Activated T-cell treated with anti-CD3 and anti-CD28 coated beads for 4 hours (primary cell): ENCODE measurements around the gene EGF.
"Not testable (repeated sequence)": the region's sequence is repeated elsewhere in the genome, so short reads cannot be mapped to it uniquely, and the experiment has no call there.

Source experiments
- DNase-seq: peaks from one replicate; pipeline ENCODE4 v3.0.0-alpha.2; 2020

EGF gene

GRCh38 chr4:109912706-109913595, at the start of gene EGF:
Gene EGF, plus strand, starts transcription at chr4:109912883. Its CDS starts 453 bp downstream, at chr4:109913336.
- DNase-seq = no peak

DNA sequence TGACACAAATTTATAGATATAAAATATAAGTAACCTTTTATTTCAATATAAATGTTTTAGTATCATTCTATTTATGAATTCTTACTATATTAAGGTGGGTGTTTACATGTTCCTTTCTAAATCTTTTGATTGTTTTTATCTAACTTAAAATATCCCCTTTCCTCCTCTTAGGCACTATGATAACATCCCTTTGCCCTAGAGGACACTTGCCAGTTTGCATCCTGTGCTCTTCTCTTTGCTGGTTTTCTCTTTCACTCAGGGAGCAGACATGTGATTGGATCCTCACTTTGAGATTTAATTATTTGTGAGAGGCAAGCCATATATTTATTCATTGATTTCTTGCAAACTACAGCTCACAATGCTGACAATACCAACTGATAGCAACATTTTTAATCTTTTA, 48.5 kb upstream of the EGF start:
- DNase-seq = no peak

- DNase-seq = no peak
Observed at GRCh38 chr4:109870061-109870460, 42.6 kb upstream of the EGF start.

DNA sequence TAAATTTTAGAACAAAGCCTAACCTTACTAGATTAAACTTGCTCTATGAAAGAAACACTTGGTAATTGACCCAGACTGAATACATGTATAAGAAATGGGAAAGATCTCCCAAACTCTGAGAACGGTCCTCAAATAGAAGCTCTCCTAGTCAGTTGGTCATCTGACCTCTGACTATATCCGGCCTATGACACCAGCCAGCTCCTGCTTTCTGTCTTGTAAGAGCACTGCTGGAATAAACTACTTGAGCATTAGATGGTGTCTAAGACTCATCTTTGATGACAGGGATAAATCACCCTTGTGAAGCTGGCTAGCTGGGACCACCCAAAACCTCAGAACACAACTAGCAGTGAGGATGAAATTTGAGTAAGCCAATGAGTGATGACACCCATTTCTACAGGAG, 40.6 kb upstream of the EGF start:
- DNase-seq = no peak

DNA sequence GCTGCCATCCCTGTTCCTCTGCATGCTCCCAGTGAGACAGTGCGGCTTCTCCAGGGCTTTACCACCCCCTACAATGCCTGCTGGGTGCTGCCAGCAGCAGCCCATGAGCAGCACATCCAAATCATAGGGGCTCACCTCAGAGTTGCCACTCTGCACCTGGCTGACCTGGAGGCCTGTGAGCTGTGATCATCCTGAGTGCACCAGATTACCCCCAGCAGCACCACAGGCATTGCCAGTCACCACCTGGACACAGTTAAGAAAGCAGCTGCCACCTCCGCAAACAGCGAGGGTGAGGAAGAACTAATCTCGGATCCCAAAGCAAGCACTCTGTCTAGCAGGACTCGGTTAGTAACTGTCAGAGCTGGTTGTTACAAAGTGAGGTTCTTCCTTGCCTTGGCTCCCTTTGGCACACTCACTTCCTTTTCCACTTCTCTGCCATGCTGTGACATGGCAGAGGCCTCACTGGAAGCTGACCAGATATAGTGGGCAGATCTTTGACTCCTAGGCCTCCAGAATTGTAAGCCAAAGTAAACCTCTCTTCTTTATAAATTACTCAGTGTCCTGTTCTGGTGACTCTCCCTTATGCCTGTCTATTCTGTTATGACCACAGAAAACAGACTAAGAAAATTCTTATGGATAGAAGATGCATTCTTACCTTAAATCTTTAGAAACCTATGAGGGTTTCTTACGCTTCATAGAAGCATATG, 39.6 kb upstream of the EGF start:
- DNase-seq = no peak

DNA sequence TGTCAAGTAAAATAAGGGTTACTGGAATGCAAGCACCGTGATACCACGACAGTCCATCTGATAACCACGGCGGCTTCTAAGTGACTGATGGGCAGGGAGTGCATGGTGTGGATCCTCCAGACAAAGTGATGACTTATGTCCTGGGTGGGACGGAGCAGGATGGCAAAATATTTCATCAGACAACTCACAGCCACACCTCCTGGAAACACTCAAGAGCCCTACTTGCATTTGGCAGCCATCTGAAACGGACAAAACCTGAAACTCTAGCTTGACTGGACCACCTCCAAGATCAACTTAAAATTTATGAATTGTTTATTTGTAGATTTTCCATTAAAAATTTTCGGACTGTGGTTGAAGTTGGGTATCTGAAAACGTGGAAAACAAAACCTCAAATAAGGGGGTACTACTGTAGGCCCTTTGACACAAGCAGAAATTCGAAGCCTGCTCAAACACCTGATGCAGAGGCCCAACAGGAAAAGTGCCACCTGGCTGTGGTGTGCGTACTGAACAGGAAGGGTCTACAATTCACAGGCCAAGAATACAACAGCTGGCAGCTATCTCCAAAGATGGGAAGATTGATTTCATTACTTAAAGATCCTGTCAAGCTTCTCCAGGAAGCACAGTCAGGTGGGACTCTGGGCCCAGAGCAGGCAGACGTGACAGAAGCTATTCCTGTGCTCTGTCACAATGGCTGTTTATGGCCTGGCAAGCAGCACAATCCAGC, 38.7 kb upstream of the EGF start:
- no peak for DNase-seq

DNA sequence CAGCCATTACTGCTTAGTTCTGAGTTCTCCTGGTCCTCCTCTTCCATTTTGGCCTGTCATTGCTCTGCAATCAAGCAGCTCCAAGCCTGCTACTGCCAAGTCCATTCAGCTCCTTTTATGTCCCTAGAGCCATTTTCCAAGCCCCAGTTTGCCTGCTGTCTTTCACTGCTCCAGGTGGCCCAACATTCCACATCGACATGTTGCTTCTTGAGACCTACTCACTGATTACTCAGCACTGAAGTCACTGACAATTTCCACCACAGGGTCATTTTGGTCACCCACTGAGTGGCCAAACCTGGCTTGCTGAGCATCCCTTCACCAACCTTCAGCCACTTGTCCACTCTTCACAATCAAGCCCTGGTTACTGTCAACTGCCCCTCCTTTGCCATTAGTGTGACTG, 37.6 kb upstream of the EGF start:
- no peak for DNase-seq

DNA sequence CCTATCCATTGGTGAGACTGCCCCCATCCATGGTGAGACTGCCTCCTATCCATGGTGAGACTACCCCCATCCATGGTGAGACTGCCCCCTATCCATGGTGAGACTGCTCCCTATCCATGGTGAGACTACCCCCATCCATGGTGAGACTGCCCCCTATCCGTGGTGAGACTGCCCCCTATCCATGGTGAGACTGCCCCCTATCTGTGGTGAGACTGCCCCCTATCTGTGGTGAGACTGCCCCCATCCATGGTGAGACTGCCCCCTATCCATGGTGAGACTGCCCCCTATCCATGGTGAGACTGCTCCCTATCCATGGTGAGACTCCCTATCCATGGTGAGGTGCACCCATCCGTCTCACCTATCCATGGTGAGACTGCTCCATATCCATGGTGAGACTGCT, 37.1 kb upstream of the EGF start:
- not testable (repeated sequence) for DNase-seq

DNA sequence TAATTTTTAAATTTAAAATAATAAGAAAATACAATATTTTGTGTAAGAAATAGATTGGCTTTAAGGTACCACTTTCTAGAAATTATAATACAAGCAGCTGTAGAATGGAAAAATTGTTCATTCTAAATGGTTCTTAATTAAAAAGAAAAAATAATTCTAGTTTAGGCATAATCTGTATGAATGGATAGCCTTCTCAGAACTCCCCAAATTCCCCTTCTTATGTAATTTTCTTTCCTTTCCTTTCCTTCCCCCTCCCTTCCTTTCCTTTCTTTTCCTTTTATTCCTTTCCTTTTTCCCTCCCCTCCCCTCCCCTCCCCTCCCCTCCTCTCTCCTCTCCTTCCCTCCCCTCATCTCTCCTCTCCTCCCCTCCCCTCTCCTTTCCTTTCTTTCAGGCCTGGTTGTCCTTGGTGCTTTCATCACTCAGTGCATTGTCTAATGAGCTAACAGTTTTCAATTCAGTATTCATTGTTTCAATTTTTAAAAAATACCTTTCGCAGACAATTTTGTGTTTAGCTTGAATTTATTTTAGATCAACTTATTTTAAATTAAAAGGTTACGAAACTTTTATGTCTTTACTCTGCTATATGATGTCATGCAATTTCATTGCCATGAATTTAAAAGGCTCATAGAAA, 35.9 kb upstream of the EGF start:
- DNase-seq = no peak

DNA sequence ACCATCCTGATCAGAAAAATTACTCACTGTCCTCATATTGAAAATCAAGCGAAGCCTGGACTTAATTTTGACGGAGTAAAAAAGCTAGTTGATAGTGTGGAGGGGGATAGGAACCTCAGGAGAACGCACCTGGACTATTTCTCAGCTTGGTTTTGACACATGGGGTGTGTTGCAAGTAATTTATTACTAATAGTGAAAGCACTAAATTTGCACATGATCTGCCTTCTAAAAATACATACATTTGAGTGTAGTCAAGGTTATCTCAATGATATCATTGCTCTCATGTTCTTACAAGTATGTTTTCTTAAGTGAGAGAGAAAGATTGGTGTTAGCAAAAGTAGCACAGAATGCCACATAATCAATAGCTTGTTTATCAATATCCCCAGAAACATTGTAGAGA, 35.3 kb upstream of the EGF start:
- no peak for DNase-seq

DNA sequence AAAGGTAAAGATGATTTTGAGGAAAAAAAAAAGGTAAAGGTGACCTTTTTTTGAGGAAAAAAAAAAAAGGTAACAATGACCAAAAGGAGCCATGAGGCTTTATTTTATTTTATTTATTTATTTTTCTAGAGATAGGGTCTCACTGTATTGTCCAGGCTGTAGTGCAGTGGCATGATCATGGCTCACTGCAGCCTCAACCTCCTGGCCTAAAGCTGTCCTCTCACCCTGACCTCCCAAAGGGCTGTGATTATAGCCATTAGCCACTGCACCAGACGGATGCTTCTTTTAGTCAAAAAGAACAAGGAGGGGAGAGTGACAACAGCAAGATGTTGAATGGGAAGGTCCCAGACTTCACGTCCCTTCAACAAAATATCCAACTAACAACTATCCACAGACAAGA, 34.3 kb upstream of the EGF start:
- DNase-seq = no peak

DNA sequence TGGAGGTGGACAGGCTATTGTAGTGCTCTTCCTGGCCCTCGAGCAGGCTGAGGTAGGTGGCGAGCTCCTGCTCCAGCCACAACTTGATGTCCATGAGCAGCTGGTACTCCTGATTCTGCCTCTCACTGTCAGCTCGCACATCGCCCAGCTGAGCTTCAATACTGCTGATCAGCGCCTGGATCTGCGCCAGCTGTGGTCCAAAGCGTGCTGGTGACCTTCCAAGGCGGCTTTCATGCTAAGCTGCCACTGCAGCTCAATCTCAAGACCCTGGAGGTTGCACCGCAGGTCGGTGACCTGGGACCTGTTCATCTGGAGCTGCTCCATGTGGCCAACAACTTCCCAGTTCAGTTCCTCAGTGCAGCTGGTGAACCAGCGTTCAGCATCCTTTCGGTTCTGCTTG, 33.6 kb upstream of the EGF start:
- DNase-seq = no peak

DNA sequence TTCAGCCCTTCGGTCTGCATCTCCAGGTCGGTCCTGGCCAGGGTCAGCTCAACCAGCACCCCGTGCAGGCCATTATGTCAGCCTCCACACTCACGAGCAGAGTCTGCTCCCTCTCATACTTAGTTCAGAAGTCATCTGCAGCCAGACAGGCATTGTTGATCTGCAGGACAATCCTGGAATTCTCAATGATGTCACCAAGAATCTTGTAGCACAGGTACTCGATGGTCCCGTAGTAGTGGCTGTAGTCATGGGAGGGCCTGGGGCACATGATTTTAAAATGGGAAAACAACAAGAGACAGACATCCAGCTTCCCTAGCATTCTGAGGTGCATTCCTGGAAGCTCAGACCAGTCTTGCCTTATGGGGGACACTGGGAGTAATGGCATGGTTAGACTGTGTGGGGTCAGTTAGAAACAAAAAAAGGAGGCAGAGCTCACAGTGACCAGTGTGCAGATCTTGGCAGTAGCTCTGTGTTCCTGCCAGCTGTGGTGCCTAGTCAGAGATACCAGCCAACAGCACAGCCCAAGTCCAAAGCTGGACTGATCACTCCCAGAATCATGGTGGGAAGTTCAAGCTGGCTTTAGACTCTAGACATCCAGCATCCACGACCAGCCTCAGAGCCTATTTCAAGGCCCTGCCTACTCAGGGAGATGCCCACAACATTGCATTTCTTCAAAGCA, 32.9 kb upstream of the EGF start:
- no peak for DNase-seq

DNA sequence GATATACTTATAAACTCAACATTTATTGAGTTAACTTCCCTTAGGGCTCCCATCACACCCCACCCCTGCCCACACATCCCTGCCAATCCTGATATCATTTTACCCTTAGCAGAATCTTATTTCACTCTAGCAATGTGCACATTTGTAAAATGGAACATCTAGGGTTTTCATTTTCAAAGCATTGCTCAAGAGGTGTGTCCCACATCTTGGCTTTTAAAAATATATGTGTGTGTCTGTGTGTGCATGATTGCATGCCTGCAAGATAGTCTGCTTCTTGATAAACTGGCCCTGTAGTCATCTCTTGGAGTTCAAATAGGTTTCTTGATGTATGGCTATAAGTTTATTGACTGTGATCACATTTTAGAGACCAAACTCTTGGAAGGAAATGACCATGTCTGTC, 26.4 kb upstream of the EGF start:
- DNase-seq = no peak

- no peak for DNase-seq
Observed at GRCh38 chr4:109887071-109887470, 25.6 kb upstream of the EGF start.

DNA sequence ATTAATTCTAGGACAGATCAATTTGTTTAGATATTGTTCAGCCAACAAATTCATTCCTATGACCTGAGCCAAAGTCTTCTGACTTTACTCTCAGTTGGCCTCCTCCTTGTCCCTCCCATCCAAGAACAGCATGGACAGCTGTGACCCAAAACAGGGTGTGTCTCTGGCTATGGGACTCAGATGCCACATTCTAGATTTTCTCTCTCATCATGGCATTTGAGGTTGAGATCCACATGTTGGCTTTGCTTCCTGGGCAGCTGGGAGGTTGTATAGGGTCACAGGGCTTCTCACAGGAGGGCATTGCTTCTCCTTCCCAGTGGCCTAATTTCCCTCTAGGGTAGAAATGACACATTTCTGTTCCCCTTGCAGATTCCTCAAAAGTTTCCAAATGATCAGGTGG, 22.6 kb upstream of the EGF start:
- DNase-seq = no peak

GRCh38 chr4:109902559-109903251, 10.0 kb upstream of the EGF start:
- DNase-seq = no peak

DNA sequence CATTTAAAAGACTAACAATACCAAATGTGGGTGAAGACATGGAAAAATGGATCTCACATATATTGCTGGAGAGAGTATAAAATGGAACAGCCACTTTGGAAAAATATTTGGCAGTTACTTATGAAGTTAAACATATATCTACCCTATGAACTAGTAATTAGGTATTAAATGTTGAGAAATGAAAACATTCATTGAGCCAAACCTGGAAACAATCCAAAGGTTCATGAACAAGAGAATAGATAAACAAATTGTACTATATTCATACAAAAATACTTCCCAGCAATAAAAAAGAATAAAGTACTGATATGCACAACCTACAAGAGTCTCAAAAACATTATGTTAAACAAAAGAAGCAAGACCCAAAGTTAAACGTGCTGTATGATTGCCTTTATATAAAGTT, 4.0 kb upstream of the EGF start:
- DNase-seq = no peak

DNA sequence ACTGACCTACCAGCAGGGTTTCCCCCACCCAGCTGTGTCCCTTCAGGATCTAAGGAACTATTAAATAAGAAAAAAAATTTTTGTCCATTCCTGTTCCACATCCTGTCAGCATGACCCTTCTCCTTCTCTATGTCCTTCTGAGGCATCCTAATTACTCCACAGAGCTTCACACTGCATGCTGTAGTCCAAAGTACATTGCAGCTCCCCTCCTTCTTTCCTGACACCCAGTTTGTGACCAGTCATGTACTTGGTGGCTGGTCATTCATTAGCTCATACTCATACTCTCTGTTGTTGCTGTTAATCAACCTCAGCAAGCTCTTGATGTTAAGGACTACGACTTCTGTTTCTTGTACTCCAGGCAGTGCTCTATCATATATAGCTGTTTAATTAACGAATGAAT, 2.4 kb upstream of the EGF start:
- no peak for DNase-seq

DNA sequence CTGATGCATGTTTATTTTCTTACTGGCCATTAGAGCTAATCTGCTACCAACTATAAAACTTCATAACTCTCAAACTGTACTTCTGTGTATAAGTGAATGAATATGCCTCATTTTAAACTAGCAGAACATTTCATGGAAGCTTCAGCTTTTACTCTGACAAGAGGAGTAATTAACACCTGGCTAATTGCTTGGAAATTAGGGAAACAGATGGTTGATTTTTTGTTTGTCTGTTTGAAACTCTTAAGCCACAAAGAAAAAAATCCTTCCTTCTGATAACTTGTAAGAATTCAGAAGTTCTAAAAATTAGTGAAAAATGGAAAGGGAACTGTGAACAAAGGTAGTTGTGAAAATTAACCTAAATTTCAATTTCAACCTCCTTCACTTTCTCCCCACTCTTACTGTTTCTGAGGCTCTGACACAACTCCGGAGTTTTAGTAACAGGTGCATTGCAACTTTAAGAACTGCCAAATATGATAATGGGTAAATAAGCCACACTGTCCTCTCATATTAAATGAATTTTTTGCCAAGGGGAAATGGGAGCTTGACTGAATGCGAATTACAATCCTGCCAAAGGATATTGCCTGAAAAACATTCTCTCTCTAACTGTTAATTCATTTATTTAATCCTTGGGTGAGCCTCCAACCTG, 1.0 kb downstream of the EGF start:
- DNase-seq = no peak

DNA sequence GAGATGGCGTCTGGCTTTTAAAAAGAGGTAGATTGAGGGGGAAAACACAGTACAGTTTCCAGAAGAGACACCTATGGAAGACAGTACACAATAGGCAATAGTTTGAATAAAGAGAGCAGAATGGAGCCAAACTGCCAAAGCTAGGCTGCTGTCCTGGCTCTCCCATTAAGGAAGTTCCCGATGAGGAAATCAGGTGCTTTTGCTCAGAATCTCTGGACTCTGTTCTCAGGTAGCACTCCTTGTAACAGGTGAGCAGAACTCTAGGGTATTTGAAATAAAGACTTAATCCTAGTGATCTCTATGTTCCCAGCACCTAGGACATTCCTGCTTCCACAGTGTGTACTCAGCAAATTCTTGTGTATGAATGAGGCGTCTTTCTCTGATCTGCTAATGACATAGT, 1.6 kb downstream of the EGF start:
- DNase-seq = no peak
